Measurements from ENCODE around the gene PTH1R.

GRCh38 chr3:46935168-46935858, 57.8 kb downstream of the PTH1R start:
- no peak for TF ChIP-seq REST (IDR thresholded peaks at IDR 0.05; ENCODE audit: low read depth)
- no peak for TF ChIP-seq YY1 (IDR thresholded peaks at IDR 0.05; ENCODE audit: low read depth)

Measured in Ishikawa (cell line).